Measurements from ENCODE around the gene NTRK2.

- TF ChIP-seq CTCF (IDR thresholded peaks at IDR 0.05; ENCODE audit: poor library complexity) (no peak), EZH2 (IDR thresholded peaks at IDR 0.05; ENCODE audit: borderline replicate concordance) (no peak), EZH2phosphoT487 (IDR thresholded peaks at IDR 0.05; ENCODE audit: low read depth, severe bottlenecking, unreplicated experiment) (no peak)
These were observed 7.6 kb downstream of the NTRK2 start for GRCh38 chr9:84677080-84677479.

Measured in hepatocyte (in vitro differentiated cells).